ENCODE results near the gene GLRA2. TPM values are rescaled to one million over a fixed set of nuclear protein-coding genes. Genes with fewer than 3 reads are reported as not detected.

GLRA2 gene
- total RNA-seq, 1 donor from 2014 or later, result not detected

GRCh38 chrX:14698790-14699189, 169.5 kb downstream of the GLRA2 start:
- intact Hi-C loops (cut with DNase I), result no loop called here
- Histone ChIP-seq H3K4me3 (no peak overlapping the region), H3K4me1 (no peaks in the 10 kb centered on the region), H3K9me3 (no peaks in the 10 kb centered on the region), H3K27me3 (no peaks in the 10 kb centered on the region), H3K36me3 (no peaks in the 10 kb centered on the region), H3K27ac (no peak overlapping the region)
- TF ChIP-seq, protein P1, sequence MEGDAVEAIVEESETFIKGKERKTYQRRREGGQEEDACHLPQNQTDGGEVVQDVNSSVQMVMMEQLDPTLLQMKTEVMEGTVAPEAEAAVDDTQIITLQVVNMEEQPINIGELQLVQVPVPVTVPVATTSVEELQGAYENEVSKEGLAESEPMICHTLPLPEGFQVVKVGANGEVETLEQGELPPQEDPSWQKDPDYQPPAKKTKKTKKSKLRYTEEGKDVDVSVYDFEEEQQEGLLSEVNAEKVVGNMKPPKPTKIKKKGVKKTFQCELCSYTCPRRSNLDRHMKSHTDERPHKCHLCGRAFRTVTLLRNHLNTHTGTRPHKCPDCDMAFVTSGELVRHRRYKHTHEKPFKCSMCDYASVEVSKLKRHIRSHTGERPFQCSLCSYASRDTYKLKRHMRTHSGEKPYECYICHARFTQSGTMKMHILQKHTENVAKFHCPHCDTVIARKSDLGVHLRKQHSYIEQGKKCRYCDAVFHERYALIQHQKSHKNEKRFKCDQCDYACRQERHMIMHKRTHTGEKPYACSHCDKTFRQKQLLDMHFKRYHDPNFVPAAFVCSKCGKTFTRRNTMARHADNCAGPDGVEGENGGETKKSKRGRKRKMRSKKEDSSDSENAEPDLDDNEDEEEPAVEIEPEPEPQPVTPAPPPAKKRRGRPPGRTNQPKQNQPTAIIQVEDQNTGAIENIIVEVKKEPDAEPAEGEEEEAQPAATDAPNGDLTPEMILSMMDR (IDR thresholded peaks at IDR 0.05), result no peak
- no peak for TF ChIP-seq POLR2AphosphoS5 (IDR thresholded peaks at IDR 0.05; ENCODE audit: insufficient read depth in 1 of 2, low read depth in 1 of 2)
- TF ChIP-seq POLR2A (IDR thresholded peaks at IDR 0.05), result no peak
- no peak for DNase-seq (ENCODE audit: extremely low spot score in 2 of 2)

GRCh38 chrX:14700982-14701381, 171.6 kb downstream of the GLRA2 start:
- DNase-seq (ENCODE audit: extremely low spot score in 2 of 2), result no peak
- H3K36me3 ChIP-seq, result no peaks in the 10 kb centered on the region
- no peak overlapping the region for H3K27ac ChIP-seq
- H3K4me3 ChIP-seq, result no peak overlapping the region
- intact Hi-C loops (cut with DNase I), result no loop called here
- no peaks in the 10 kb centered on the region for H3K9me3 ChIP-seq
- TF ChIP-seq, protein P1 (IDR thresholded peaks at IDR 0.05), result no peak
- TF ChIP-seq POLR2A (IDR thresholded peaks at IDR 0.05) (no peak), POLR2AphosphoS5 (IDR thresholded peaks at IDR 0.05; ENCODE audit: insufficient read depth in 1 of 2, low read depth in 1 of 2) (no peak)
- no peaks in the 10 kb centered on the region for H3K4me1 ChIP-seq
- H3K27me3 ChIP-seq, result no peaks in the 10 kb centered on the region

GRCh38 chrX:14702145-14702544, 172.8 kb downstream of the GLRA2 start:
- intact Hi-C loops (cut with DNase I), result no loop called here
- H3K4me3 ChIP-seq, result no peak overlapping the region
- DNase-seq (ENCODE audit: extremely low spot score in 2 of 2), result no peak
- H3K4me1 ChIP-seq, result no peaks in the 10 kb centered on the region
- H3K36me3 ChIP-seq, result no peaks in the 10 kb centered on the region
- no peaks in the 10 kb centered on the region for H3K27me3 ChIP-seq
- TF ChIP-seq, protein P1 (IDR thresholded peaks at IDR 0.05), result no peak
- TF ChIP-seq POLR2A (IDR thresholded peaks at IDR 0.05) (no peak), POLR2AphosphoS5 (IDR thresholded peaks at IDR 0.05; ENCODE audit: insufficient read depth in 1 of 2, low read depth in 1 of 2) (no peak)
- no peaks in the 10 kb centered on the region for H3K9me3 ChIP-seq
- H3K27ac ChIP-seq, result no peak overlapping the region

DNA sequence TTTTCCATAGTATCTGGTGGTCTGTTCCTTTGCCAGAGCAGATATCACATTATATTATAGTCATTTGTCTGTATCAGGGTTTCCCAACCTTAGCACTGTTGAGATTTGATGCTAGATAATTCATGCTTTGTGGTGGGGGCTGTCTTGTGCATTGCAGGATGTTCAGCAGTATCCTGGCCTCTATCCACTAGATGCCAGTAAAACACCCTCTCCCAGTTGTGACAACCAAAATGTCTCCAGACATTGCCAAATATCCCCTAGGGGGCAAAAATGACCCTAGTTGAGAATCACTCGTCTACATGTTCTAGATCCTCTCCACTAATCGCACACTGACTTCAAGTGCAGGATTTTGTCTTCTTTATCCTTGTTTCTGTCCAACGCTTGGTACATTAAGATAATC, 182.8 kb downstream of the GLRA2 start:
- no peaks in the 10 kb centered on the region for H3K36me3 ChIP-seq
- intact Hi-C loops (cut with DNase I), result no loop called here
- H3K27ac ChIP-seq, result no peak overlapping the region
- H3K9me3 ChIP-seq, result no peaks in the 10 kb centered on the region
- TF ChIP-seq POLR2A (IDR thresholded peaks at IDR 0.05) (no peak), POLR2AphosphoS5 (IDR thresholded peaks at IDR 0.05; ENCODE audit: insufficient read depth in 1 of 2, low read depth in 1 of 2) (no peak)
- TF ChIP-seq, protein P1 (IDR thresholded peaks at IDR 0.05), result no peak
- no peak for DNase-seq (ENCODE audit: extremely low spot score in 2 of 2)
- no peak overlapping the region for H3K4me3 ChIP-seq
- no peaks in the 10 kb centered on the region for H3K4me1 ChIP-seq
- no peaks in the 10 kb centered on the region for H3K27me3 ChIP-seq

- intact Hi-C loops (cut with DNase I), result no loop called here
- DNase-seq (ENCODE audit: extremely low spot score in 2 of 2), result no peak
- Histone ChIP-seq H3K4me3 (no peak overlapping the region), H3K27me3 (no peaks in the 10 kb centered on the region), H3K27ac (no peak overlapping the region), H3K9me3 (no peaks in the 10 kb centered on the region), H3K36me3 (no peaks in the 10 kb centered on the region), H3K4me1 (no peaks in the 10 kb centered on the region)
- TF ChIP-seq, protein P1 (IDR thresholded peaks at IDR 0.05), result no peak
- TF ChIP-seq POLR2AphosphoS5 (IDR thresholded peaks at IDR 0.05; ENCODE audit: insufficient read depth in 1 of 2, low read depth in 1 of 2) (no peak), POLR2A (IDR thresholded peaks at IDR 0.05) (no peak)
Measured at GRCh38 chrX:14717949-14718348, 188.6 kb downstream of the GLRA2 start.

All from vagina (tissue), 2 donors.